Measurements from ENCODE around the gene OR10V1.
"Not testable (repeated sequence)": the region's sequence is repeated elsewhere in the genome, so short reads cannot be mapped to it uniquely, and the experiment has no call there.

OR10V1 gene

GRCh38 chr11:59716051-59716450, 2.4 kb upstream of the OR10V1 start:
- DNase-seq (ENCODE audit: low read depth), result no peak
- no peak overlapping the region for H3K4me3 ChIP-seq (ENCODE audit: low read depth, low read length)
- no peak for TF ChIP-seq CTCF (IDR thresholded peaks at IDR 0.05; ENCODE audit: low read depth, low read length, missing control alignments)

GRCh38 chr11:59710136-59710847, 3.4 kb downstream of the OR10V1 start:
- DNase-seq (ENCODE audit: low read depth), result no peak
- H3K4me3 ChIP-seq (ENCODE audit: low read depth, low read length), result no peak overlapping the region
- no peak for TF ChIP-seq CTCF (IDR thresholded peaks at IDR 0.05; ENCODE audit: low read depth, low read length, missing control alignments)

- no peak for TF ChIP-seq CTCF (IDR thresholded peaks at IDR 0.05; ENCODE audit: low read depth, low read length, missing control alignments)
- DNase-seq (ENCODE audit: low read depth), result no peak
Measured at GRCh38 chr11:59708537-59708936, 5.1 kb downstream of the OR10V1 start.

GRCh38 chr11:59707371-59707770, 6.3 kb downstream of the OR10V1 start:
- DNase-seq (ENCODE audit: low read depth), result no peak
- H3K4me3 ChIP-seq (ENCODE audit: low read depth, low read length), result no peak overlapping the region
- TF ChIP-seq CTCF (IDR thresholded peaks at IDR 0.05; ENCODE audit: low read depth, low read length, missing control alignments), result no peak

More at GRCh38 chr11:59708537-59708936, 5.1 kb downstream of the OR10V1 start:
- no peak overlapping the region for H3K4me3 ChIP-seq (ENCODE audit: low read depth, low read length)

- DNase-seq (ENCODE audit: low read depth), result no peak
- no peak for TF ChIP-seq CTCF (IDR thresholded peaks at IDR 0.05; ENCODE audit: low read depth, low read length, missing control alignments)
Measured at GRCh38 chr11:59706518-59707285, 6.9 kb downstream of the OR10V1 start.

GRCh38 chr11:59705294-59705693, 8.4 kb downstream of the OR10V1 start:
- TF ChIP-seq CTCF (IDR thresholded peaks at IDR 0.05; ENCODE audit: low read depth, low read length, missing control alignments), result no peak
- no peak overlapping the region for H3K4me3 ChIP-seq (ENCODE audit: low read depth, low read length)
- no peak for DNase-seq (ENCODE audit: low read depth)

More at GRCh38 chr11:59706518-59707285, 6.9 kb downstream of the OR10V1 start:
- no peak overlapping the region for H3K4me3 ChIP-seq (ENCODE audit: low read depth, low read length)

GRCh38 chr11:59703515-59703914, 10.1 kb downstream of the OR10V1 start:
- H3K4me3 ChIP-seq (ENCODE audit: low read depth, low read length); DNase-seq (ENCODE audit: low read depth): not testable (repeated sequence)

- DNase-seq (ENCODE audit: low read depth); H3K4me3 ChIP-seq (ENCODE audit: low read depth, low read length): not testable (repeated sequence)
Measured at GRCh38 chr11:59700157-59700556, 13.5 kb downstream of the OR10V1 start.

Measured in GM12864 (cell line).